Measurements from ENCODE around the gene ECEL1.
"Not testable (repeated sequence)": the region's sequence is repeated elsewhere in the genome, so short reads cannot be mapped to it uniquely, and the experiment has no call there.

Gene ECEL1

GRCh38 chr2:232441147-232441651 is 46.4 kb downstream of the ECEL1 start:
- no peak for DNase-seq (ENCODE audit: low read depth)

- peak; percentile 89 for DNase-seq (ENCODE audit: low read depth)
These were observed 47.2 kb downstream of the ECEL1 start for GRCh38 chr2:232440220-232441018.

GRCh38 chr2:232439758-232440135 is 47.9 kb downstream of the ECEL1 start:
- no peak for DNase-seq (ENCODE audit: low read depth)

- no peak for DNase-seq (ENCODE audit: low read depth)
These were observed 48.5 kb downstream of the ECEL1 start for GRCh38 chr2:232438951-232439757.

GRCh38 chr2:232438091-232438490 is 49.5 kb downstream of the ECEL1 start:
- no peak for DNase-seq (ENCODE audit: low read depth)

GRCh38 chr2:232437195-232437571 is 50.5 kb downstream of the ECEL1 start:
- no peak for DNase-seq (ENCODE audit: low read depth)

- no peak for DNase-seq (ENCODE audit: low read depth)
These were observed 51.0 kb downstream of the ECEL1 start for GRCh38 chr2:232436381-232437194.

- no peak for DNase-seq (ENCODE audit: low read depth)
These were observed 51.8 kb downstream of the ECEL1 start for GRCh38 chr2:232435805-232436204.

- no peak for DNase-seq (ENCODE audit: low read depth)
These were observed 52.3 kb downstream of the ECEL1 start for GRCh38 chr2:232435375-232435648.

GRCh38 chr2:232434563-232435374 is 52.9 kb downstream of the ECEL1 start:
- no peak for DNase-seq (ENCODE audit: low read depth)

- no peak for DNase-seq (ENCODE audit: low read depth)
These were observed 53.5 kb downstream of the ECEL1 start for GRCh38 chr2:232434091-232434490.

GRCh38 chr2:232433622-232434021 is 54.0 kb downstream of the ECEL1 start:
- not testable (repeated sequence) for DNase-seq (ENCODE audit: low read depth)

- no peak for DNase-seq (ENCODE audit: low read depth)
These were observed 54.9 kb downstream of the ECEL1 start for GRCh38 chr2:232432598-232433184.

- DNase-seq (ENCODE audit: low read depth): no peak
These were observed 55.7 kb downstream of the ECEL1 start for GRCh38 chr2:232431705-232432590.
